HG02981 (cell line): ENCODE measurements around the gene IKBKE.

Experiments
- ATAC-seq: cut with Tn5 transposase; IDR thresholded peaks from one replicate; pipeline ENCODE4 v1.9.1; 2021; ENCODE audit warnings: mild to moderate bottlenecking, moderate library complexity; ENCODE audit not compliant: unreplicated experiment

Gene IKBKE

DNA sequence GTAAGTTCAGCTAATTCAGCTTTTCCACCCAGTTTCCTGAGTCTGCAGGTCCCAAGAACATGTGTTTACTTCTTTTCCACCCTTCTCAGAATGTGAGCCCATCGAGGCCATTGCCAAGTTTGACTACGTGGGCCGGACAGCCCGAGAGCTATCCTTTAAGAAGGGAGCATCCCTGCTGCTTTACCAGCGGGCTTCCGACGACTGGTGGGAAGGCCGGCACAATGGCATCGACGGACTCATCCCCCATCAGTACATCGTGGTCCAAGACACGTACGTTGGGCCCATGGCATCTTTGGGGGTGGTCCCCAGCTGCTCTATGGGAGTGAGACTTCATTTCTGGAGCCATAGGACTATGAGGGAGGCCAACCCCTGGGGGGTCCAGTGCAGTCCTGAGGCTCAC, 17.2 kb upstream of the IKBKE start:
- ATAC-seq, result no peak

DNA sequence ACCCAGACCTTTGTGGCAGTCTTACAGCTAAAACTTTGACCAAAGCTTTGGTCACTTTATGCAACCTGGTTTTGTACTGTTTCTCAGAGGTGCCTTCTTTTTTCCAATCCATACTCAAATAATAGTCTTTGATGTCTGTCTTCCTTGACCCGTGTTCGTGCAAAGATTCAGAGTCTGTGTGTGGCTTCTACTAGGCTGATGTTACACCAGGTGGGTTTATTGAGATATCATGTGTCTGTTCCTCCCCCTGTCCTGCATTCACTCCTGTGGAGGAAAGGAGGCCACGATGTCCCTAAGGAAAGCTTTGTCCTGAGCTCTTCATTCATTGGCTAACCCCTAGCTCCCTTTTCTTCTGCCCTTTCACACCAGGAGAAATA, 15.0 kb upstream of the IKBKE start:
- no peak for ATAC-seq

DNA sequence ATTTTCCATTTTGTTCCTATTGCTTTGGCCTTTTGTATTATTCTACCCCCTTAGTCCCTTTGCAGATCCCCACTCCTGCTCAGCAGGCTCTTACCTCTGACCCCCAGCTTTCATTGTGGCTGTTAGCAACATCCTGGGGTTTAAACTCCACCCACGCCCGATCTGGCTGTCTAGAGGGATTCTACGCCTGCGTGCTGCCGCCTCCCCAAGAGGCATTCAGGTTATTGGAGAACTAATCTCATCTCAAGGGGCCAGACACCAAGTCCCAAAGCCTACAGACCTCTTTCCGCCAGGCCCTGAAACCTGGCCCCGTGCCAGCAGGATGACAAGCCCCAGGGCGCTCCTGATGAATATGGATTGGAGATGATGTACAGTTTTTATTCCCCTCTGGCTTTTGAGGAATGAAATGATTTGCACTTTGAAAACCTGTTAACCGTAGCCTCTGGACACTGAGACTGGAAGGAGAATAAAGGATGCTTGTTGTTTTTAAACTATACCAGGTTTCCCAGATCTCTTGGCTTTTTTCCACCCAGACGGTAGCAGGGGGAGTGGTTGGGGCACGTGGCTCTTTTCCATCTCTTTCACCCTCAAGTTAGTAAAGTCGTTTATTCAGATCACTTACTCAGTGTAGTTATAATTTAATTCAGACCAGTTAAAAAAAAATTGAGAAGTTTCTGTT, 14.5 kb upstream of the IKBKE start:
- no peak for ATAC-seq

DNA sequence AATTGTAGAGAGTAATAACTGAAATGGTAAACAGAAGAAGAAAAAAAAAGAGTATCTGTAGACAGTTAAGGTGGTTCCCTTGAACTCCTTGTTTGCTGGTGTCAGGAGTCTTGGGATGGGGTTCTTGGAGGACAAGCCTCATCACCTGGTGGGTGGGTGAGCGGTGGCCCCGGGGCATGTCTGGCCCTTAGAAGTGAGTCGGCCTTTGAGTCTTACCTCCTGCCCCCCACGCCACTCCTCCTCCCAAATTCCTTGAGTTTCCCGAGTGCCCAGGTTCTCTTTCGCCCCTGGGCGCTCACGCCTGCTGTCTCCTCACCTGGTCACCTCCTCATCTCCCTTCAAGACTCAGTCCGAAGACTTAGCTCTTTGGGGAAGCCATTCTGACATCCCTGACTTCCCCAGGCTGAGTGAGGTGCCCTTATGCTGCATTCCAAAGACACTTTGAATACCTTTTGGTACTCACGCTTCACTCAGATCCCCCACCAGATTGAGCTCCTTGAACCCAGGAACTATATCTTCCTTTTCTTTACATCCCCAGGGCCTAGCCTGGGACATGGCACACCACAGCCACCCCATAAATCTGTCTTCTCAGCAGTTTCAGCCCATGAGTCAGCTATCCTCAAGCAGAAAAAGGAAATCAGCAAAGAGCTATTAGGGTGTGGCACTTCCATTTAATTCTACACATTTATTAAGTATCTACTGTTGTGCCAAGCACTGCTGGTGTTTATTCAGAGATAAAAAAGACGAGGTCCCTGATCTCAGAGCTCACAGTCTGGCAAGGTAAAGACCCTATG, 13.5 kb upstream of the IKBKE start:
- no peak for ATAC-seq

DNA sequence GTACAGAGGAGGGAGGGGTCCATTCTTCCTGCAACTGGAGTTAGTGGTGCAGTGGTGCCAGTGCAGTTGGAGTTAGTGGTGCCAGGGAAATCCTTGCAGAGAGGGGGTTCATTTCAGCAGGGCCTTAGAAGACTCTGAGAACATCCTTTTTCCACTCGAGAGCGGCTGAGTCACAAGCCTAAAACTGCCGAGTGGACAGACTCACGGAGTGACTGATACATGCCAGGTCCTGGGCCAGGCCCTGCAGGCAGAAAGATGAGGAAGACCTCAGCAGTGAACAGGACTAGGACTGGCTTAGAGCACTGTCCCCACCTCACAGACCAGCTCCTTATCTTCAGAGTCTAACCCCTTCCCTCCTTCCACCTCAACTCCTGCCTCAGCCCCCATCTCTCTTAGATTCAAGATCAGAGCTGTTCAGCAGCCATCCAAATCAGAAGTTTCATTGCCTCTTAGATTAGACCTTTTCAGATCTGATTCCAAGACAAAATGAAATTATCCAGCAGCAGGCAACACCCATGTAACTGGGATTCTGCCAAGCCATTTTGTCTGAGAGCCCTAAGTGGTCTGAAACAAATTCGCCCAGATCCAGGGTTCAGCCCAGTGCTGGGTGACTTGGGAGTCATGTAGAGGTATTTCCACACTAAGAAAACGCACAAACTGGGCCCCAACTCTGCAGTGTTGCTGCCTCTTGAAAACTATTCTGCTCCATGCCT, 12.7 kb upstream of the IKBKE start:
- ATAC-seq, result no peak

DNA sequence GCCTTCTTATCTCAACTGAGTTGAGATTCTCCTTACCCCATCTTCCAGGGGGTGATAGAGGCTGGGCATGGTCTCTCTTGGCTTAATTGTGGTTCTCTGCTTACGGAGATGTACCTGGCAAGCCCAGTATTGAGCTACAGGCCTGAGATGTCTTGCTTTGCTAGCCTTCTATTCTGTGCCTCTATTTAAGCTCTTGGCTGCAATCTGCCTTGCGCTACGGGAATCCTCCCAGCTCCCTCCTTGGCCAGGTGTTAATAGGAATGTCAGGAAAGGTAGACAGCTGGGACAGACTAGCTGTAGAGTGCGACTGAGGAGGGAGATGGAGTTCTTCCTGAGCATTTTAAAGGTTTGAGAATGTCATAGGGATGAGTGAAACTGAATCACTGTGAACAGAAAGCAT, 10.6 kb upstream of the IKBKE start:
- no peak for ATAC-seq

DNA sequence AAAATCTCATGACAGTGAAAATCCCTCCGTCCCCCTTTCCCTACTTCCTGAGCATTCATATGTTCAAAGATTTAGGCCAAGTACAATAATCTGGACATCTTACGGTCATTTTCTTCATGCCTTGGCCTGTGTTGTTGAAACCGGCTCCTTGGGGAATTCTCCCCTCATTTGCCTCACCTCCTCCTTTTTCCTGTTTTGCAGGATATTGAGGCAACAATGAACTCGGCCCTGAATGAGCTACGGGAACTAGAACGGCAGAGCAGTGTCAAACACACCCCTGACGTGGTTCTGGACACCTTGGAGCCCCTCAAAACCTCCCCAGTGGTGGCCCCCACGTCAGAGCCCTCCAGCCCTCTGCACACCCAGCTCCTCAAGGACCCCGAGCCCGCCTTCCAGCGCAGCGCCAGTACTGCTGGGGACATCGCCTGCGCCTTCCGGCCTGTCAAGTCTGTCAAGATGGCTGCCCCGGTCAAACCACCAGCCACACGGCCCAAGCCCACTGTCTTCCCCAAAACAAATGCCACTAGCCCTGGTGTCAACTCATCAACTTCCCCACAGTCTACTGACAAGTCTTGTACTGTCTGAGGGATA, 9.3 kb upstream of the IKBKE start:
- no peak for ATAC-seq

DNA sequence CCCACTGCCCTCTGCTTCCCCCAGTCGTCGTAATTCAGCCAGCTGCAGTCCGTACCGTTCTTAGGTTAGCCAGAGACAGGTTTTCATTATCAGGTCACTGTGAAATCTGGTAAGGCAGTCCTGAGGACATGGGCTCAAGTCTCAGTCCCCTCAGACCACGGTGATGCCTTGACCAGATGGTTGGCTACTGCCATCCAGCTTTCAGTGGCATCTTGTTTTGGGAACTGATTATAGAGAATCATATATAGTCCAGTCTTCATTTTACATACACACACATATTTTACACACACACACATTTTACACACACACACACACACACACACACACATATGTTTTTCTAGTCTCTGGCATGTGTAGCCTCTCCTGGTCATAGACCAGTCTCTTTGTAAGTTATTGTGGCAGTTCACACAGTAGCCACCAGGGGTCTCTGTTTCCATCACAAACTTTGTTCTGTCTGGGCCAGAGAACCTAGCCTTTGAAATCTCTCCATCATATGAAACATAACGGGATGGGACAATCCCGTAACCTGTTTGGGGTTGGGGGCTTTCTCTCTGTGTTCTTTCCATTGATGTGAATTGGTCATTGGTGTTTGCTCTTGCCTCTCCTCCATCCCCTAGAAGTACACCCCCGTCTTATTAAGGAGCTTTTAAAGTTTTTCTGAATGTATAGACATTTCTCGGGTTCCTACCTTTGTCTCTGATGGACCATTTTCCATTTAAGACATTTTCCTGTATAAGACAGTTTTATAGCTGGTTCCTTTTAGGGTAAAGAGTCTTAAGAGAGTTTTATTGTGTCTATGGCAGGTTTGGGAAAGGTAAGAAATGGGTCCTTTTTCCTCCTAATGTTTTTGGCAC, 8.4 kb upstream of the IKBKE start:
- peak; percentile 51 for ATAC-seq

DNA sequence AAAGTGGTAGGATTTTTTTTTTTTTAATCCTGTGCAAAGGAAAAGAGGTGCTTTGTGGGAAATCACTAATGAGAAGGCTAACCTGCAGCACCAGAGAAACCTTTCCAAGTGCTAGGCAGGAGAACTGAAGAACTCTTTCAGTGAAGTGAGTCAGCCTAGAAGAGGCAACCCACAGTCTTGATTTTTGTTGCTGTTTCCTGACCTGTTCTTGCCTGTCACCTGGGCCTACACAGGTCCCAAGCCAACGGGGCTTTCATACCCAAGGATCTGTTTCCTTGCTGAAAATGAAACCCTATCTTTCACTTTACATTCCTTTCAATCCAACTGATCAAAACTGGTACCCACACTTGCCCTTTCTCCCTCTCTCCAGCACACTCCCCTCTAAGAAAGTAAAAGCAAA, 7.1 kb upstream of the IKBKE start:
- no peak for ATAC-seq

DNA sequence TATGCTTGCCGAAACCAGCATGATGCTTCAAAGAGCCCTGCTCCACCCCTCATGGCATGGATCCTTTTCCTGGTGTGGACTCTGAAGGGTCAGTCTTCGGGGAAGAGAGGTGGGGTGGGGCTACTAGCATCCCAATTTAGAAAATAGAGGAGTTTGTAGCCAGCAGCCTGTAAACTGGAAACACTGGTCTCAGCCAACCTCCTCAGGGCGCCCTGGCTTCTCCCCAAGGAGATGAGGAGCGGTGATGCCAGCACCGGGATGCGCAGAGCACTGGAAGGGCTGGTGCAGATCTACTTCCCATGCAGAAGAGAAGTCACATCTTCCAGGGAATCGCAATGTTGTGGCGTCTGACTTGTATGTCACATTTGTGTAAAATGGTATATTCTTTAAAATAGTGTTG, 6.4 kb upstream of the IKBKE start:
- ATAC-seq, result no peak

DNA sequence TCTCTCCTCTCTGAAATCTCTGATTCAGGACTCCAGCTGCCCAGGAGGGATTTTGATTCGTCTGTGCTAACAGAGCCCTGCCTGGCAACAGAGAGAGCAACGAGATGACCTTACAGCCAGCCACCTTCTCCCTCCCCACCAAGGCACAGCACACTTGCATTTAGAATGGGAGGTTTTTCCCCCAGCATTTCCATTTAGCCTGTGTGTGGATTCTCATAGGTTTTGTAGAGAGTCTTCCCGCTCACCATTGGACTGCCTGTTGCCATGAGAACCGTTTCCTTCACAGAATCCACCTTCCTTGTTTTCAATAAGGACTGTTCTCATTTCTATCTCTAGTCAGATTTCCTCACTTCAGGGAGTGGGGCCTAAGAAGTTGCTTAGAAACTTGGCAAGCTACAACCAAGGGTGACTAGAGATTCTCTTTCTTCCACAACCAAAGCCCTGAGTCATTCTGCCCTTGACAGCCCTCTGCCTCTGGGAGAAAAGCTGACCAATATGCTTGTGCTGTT, 5.8 kb upstream of the IKBKE start:
- no peak for ATAC-seq

DNA sequence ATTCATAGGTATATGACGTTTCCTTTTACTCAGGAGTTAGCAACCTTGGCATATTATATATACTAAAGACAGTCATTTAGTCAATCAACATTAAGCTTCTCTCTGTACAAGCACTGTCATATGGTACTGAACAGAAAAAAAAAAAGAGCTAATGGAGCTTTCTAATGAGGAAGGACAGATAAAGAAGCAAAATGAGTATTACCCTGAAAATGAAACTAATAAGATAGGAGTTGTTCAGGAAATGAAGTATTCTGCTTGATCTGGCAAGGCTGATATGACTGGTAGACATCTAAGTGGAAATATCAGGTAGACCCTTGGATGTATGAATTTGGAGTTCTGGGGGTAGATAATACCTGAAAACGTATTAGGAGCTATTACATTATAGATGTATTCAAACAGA, 4.3 kb upstream of the IKBKE start:
- peak; percentile 40 for ATAC-seq

DNA sequence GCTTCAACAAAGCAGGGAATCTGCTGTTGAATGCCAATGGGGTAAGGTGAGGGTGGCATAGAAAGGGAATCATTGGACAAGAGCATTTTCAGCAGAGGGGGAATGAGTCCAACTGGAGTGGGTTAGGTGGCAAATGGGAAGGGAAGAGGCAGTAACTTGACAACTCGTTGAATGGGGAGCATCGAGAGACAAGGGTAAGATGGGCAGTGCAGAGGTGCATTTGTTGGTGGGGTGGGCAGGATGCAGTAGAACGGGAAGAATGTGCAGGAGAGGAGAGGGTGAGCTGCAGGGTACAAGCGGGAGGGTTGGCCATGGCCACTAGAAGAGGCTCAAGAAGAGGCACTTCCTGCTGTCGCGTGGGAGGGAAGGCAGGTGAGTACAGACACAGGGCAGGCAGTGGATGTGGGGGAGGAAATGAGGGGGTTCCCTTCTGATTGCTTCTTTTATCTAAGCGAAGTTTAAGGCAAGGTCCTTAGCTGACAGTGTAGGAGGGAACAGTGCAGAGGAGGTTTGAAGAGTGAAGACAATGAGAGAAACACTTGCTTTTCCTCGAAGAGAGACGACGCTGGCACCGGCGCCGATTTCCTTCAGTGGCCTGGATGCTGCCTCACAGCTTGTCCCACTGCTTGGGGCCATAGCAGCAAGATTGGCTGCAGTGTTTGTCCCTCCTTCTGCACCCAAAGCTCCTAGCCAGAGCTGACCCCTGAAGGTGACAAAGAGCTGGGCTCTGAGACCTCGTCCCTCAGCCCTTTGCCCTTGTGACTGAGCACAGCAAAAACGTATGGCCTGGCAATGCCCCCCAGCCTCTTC, 3.2 kb upstream of the IKBKE start:
- ATAC-seq, result no peak

DNA sequence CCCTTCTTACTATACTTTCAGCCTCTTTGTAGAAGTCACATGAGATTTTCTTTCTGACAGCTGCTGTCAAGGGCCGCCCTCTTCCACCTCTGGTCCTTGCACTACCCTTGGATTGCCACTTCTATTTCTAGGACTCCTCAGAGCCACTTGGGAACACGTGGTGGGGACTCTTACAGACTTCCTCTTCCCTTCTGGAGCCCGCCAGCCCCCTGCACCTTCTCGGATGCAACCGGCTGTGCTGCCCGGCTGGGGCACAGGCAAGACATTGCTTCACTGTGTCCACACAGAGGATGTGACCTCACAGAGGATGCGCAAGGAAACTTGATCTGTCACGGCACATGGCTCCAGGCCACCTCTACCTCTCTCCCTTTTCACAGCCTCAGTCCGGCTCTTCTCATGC, 2.4 kb upstream of the IKBKE start:
- no peak for ATAC-seq

DNA sequence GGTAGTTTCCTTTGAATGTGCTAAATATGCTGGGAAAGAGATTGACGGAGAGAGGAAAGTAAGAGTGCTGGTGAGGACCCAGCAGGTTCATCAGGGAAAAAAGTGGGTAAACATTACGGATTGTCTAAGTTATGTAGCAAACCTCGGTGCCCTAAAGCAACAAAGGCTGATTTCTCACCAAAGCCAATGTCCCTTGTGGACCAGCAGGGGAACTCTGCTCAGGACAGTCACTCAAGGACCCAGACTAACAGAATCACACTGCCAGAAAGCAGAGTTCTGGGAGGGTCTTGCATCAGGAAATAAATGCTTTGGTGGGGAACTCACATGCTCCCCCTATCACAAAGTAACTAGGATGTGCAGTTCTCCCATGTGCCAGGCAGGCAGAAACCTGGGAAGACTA, 1.7 kb upstream of the IKBKE start:
- ATAC-seq, result no peak

DNA sequence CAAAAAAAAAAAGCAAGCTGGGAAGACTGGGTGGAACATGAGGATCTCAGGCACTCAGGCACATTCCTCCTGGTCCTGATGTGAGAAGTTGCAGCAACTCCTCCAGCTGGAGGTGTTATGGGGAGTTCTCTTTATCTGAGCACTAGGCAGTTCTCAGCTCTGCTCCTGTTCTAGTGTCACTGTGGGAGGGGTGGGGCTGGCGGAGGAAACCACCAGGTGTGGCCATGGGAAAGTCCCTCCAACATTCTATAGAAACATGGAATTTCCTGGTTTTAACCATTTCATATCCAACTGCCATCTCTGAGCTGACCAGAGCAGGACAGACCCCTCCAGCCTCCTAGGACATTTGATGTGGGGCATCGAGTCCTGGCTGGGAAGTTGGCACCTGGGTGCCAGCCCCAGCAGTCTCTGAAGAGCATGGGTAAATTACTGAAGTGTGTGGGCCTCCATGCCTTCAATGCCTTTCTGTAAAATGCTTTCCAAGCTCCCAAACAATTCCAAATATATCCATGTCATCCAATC, 804 bp upstream of the IKBKE start:
- ATAC-seq, result no peak

DNA sequence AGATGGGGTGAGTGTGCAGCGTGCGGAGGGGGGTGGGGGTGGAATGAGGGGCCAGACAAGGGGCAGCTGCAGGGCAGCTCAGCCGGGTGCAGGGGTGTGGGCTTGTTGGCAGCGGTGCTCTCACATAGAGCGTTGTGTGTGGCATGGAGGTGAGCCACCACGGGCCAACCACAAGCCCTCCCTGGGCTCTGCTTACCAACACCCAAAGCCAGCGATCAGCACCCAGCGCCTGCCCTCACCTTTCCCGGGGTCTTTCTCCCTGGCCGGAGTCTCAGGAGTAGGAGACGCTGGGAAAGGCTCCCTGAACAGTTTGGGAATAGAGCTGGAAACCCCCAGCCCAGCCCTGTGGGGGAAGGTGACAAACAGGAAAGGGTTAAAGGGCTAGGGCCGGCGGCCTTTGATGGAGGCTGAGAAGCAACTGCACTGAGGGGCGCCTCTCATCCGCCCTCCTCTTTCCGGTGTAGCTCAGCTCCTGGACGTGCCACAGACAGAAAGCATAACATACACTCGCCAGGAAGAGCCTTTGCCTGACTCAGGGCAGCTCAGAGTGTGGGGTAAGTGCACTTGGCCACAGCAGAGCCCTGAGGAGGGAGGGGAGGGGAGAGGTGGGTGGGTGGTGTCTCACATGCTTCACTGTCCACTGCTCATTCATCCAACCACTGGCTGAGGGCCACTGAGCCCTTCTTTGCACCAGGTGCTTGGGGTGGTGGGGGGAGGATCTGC, 577 bp downstream of the IKBKE start:
- ATAC-seq, result no peak

DNA sequence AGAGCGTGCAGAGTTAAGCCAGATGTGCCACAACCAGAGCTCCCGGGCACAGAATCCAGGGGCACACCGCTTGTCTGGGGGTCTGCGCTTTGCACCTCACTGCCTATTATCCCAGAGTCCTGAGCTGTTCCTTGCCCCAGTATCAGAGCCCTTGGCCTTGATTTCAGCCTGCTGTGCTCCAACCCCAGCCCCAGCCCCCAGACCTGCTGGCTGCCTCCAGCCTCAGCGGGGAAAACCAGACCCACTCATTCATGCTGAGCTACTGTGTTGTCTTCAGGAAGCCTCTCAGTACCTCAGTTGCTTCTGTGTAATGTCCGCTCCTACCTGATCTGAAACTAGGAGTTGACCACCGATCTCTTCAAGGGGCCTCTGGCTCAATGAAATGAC, 1.1 kb downstream of the IKBKE start:
- ATAC-seq, result no peak

DNA sequence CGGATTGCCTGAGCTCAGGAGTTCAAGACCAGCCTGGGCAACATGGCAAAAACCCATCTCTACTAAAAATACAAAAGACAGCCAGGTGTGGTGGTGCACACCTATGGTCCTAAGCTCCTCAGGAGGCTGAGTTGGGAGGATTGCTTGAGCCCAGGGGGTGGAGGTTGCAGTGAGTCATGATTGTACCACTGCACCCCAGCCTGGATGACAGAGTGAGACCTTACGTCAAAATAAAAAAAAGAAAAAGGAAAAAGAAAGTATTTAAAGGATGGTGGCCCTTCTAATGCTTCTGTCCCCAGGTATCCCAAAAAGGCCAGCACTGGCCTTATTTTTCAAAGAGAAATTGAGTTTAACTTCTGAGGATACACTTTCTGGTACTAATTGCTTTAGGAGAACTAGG, 1.7 kb downstream of the IKBKE start:
- no peak for ATAC-seq
